Measurements from ENCODE around the gene SEC23A. TPM values are rescaled to one million over a fixed set of nuclear protein-coding genes. Genes with fewer than 3 reads are reported as not detected.

Gene SEC23A
- total and polyA plus RNA-seq, 2 of the 13 experiments (the other 11 are each of a cell fraction or from before 2014, with no cell fraction given): 403 to 887 TPM

DNA sequence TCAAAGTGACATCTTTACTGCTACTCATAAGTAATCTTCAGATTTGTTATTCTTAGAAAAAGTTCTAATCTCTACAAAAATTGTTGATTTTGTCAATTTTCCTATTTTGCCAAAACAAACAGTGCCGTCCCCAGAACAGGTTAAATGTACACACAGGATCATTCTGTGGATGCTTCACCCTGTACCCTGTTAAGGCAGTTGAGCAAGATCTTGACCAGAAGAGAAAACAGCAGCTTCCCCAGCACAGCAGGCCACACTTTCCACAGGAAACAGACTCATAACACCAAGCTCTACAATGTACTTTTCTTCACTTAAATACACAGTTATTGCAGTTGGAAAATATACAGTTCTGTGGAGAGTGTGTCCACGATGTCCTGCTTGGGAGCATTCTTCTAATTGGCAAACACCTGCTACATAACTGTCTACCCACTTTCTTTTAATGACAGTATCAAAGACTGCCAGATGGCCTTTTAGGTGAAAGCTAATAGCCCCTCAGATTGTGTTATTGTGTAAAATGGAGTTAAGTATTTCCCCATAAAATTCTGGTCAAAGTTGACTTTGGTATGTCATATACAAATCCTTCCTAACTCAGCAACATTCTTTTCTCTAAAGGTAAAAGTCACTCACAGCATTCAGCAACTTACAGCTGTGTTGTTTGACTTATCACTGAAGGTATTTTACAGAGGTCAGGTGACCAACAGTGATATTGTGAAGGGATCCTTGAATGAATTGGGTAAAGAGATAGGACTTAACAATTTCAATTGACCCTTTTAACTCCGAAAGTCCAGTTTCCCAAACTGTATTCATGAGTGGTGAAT lies 77.0 kb downstream of the SEC23A start (continued):
- TF ChIP-seq NFAT5 (CRISPR knock-in tag; IDR thresholded peaks at IDR 0.05): no peak
- TF ChIP-seq RARG (CRISPR knock-in tag; IDR thresholded peaks at IDR 0.05; ENCODE audit: low read depth): peak; percentile 94; the same call in 1 of the 2 replicates
- TF ChIP-seq, protein P1, sequence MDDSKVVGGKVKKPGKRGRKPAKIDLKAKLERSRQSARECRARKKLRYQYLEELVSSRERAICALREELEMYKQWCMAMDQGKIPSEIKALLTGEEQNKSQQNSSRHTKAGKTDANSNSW (CRISPR knock-in tag; IDR thresholded peaks at IDR 0.05; ENCODE audit: borderline replicate concordance): no peak
- no peak for TF ChIP-seq CERS6 (CRISPR knock-in tag; IDR thresholded peaks at IDR 0.05)
- TF ChIP-seq PAWR (CRISPR knock-in tag; IDR thresholded peaks at IDR 0.05; ENCODE audit: borderline replicate concordance): no peak
- TF ChIP-seq ZNF598 (CRISPR knock-in tag; IDR thresholded peaks at IDR 0.05; ENCODE audit: borderline replicate concordance): no peak
- no peak for TF ChIP-seq ETV6 (CRISPR knock-in tag; conservative IDR thresholded peaks at IDR 0.05)
- TF ChIP-seq CREM (IDR thresholded peaks at IDR 0.05): peak; percentile 88
- TF ChIP-seq CREM (CRISPR knock-in tag; IDR thresholded peaks at IDR 0.05): no peak
- peak; percentile 82; the same call in 1 of the 2 replicates for TF ChIP-seq ZSCAN9 (CRISPR knock-in tag; IDR thresholded peaks at IDR 0.05; ENCODE audit: borderline replicate concordance)
- TF ChIP-seq ZFP36L1 (CRISPR knock-in tag; IDR thresholded peaks at IDR 0.05): peak; percentile 86; the same call in 1 of the 2 replicates
- TF ChIP-seq ZBTB4 (CRISPR knock-in tag; IDR thresholded peaks at IDR 0.05; ENCODE audit: borderline replicate concordance): no peak
- TF ChIP-seq ZNF580 (CRISPR knock-in tag; IDR thresholded peaks at IDR 0.05; ENCODE audit: borderline replicate concordance, low read depth): peak; percentile 61; the same call in 1 of the 2 replicates
- peak; percentile 77; the same call in 1 of the 2 replicates for TF ChIP-seq MTF2 (CRISPR knock-in tag; IDR thresholded peaks at IDR 0.05; ENCODE audit: borderline replicate concordance)
- no peak for TF ChIP-seq ZFY (CRISPR knock-in tag; IDR thresholded peaks at IDR 0.05)
- peak; percentile 36; the same call in 1 of the 2 replicates for TF ChIP-seq ZNF780A (CRISPR knock-in tag; IDR thresholded peaks at IDR 0.05)
- TF ChIP-seq RFX5 (IDR thresholded peaks at IDR 0.05; ENCODE audit: low read depth, low read length): peak; percentile 15; the same call in 1 of the 2 replicates
- TF ChIP-seq SP2 (CRISPR knock-in tag; IDR thresholded peaks at IDR 0.05): no peak
- no peak for TF ChIP-seq ZNF274 (CRISPR knock-in tag; IDR thresholded peaks at IDR 0.05)
- TF ChIP-seq STAG1 (CRISPR knock-in tag; IDR thresholded peaks at IDR 0.05): no peak
